ENCODE results near the gene ERO1B.

- no peak for TF ChIP-seq CTCF (conservative IDR thresholded peaks at IDR 0.05 in 1 of 2, IDR thresholded peaks at IDR 0.05 in 1 of 2; ENCODE audit: low read depth in 1 of 2, low read length in 2 of 2)
- no peak for TF ChIP-seq EZH2 (IDR thresholded peaks at IDR 0.05; ENCODE audit: low read length, missing control alignments)
Observed at GRCh38 chr1:236301958-236302335, 20.2 kb upstream of the ERO1B start.

Data from fibroblast of lung (primary cell).